NB4 (cell line): ENCODE measurements around the gene RFPL2.

Experiments
- MYC ChIP-seq: IDR thresholded peaks from 2 replicates; pipeline ENCODE4 v1.6.1; 2011; ENCODE audit warnings: low read depth, low read length
- TF ChIP-seq, protein P1 (sequence below): IDR thresholded peaks from one replicate; pipeline ENCODE4 v1.5.1; 2012; ENCODE audit warnings: low read depth, low read length
- TF ChIP-seq, protein P2 (sequence below): IDR thresholded peaks from 2 replicates; pipeline ENCODE4 v1.6.1; 2011; ENCODE audit warnings: low read depth, low read length

GRCh38 chr22:32216911-32217310, 12.0 kb upstream of the RFPL2 start:
- TF ChIP-seq, protein P1, sequence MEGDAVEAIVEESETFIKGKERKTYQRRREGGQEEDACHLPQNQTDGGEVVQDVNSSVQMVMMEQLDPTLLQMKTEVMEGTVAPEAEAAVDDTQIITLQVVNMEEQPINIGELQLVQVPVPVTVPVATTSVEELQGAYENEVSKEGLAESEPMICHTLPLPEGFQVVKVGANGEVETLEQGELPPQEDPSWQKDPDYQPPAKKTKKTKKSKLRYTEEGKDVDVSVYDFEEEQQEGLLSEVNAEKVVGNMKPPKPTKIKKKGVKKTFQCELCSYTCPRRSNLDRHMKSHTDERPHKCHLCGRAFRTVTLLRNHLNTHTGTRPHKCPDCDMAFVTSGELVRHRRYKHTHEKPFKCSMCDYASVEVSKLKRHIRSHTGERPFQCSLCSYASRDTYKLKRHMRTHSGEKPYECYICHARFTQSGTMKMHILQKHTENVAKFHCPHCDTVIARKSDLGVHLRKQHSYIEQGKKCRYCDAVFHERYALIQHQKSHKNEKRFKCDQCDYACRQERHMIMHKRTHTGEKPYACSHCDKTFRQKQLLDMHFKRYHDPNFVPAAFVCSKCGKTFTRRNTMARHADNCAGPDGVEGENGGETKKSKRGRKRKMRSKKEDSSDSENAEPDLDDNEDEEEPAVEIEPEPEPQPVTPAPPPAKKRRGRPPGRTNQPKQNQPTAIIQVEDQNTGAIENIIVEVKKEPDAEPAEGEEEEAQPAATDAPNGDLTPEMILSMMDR, result no peak
- TF ChIP-seq, protein P2, sequence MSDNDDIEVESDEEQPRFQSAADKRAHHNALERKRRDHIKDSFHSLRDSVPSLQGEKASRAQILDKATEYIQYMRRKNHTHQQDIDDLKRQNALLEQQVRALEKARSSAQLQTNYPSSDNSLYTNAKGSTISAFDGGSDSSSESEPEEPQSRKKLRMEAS, result no peak
- no peak for TF ChIP-seq MYC
